Lung (tissue), 12 donors: ENCODE measurements around the gene ZNF662. TPM values are rescaled to one million over a fixed set of nuclear protein-coding genes. Genes with fewer than 3 reads are reported as not detected.

Experiments
- ATAC-seq: fragments of 200-7000 bp; cut with Tn5 transposase; one replicate; pipeline ENCODE4 v1.9.1; 2020; ENCODE audit warnings: moderate number of reproducible peaks; ENCODE audit not compliant: insufficient read depth, low FRiP score
- DNase-seq, 3 donors: peaks; one replicate each; pipeline ENCODE4 v3.0.0-alpha.2; 2013 to 2017
- H3K27ac ChIP-seq, 2 donors: one replicate each; pipeline ENCODE4 v1.5.1; 2013; ENCODE audit warnings: mild to moderate bottlenecking in 2 of 2, moderate library complexity in 2 of 2, control low read depth in 1 of 2, inconsistent platforms in 1 of 2, low read depth in 1 of 2, low read length in 1 of 2
- H3K27me3 ChIP-seq, 3 donors: one replicate each; pipeline ENCODE4 v1.5.1; 2013; ENCODE audit warnings: low read length in 2 of 3; ENCODE audit not compliant: control insufficient read depth in 3 of 3, insufficient read depth in 3 of 3
- H3K36me3 ChIP-seq, 4 donors: one replicate each; pipeline ENCODE4 v1.5.1; 2013; ENCODE audit warnings: low read length in 4 of 4, mild to moderate bottlenecking in 1 of 4, moderate library complexity in 1 of 4; ENCODE audit not compliant: control insufficient read depth in 4 of 4, insufficient read depth in 4 of 4
- H3K4me1 ChIP-seq, 5 donors: one replicate each; pipeline ENCODE4 v1.5.1; 2013; ENCODE audit warnings: low read length in 5 of 5, mild to moderate bottlenecking in 2 of 5, moderate library complexity in 1 of 5; ENCODE audit not compliant: control insufficient read depth in 5 of 5, insufficient read depth in 5 of 5
- H3K4me3 ChIP-seq: one replicate; pipeline ENCODE4 v1.5.1; 2013; ENCODE audit warnings: mild to moderate bottlenecking, control low read depth, moderate library complexity
- H3K9ac ChIP-seq, 2 donors: one replicate each; pipeline ENCODE4 v1.5.1; 2013; ENCODE audit warnings: low read length in 2 of 2, control low read depth in 1 of 2; ENCODE audit not compliant: insufficient read depth in 1 of 2
- H3K9me3 ChIP-seq, 4 donors: one replicate each; pipeline ENCODE4 v1.5.1; 2013; ENCODE audit warnings: low read length in 3 of 4, mild to moderate bottlenecking in 1 of 4, moderate library complexity in 1 of 4; ENCODE audit not compliant: control insufficient read depth in 4 of 4, insufficient read depth in 3 of 4
- WGBS, 2 donors: extraction: QIAGEN DNeasy Blood & Tissue Kit; methylation state at CpG; one replicate each; pipeline ENCODE4 v1.1.7; 2013; 5-methylcytosine and 5-hydroxymethylcytosine counted together
- polyA plus RNA-seq, 2 donors: library from polyadenylated mRNA; stranded (reverse); fragments of 200-250 nt; gene quantifications; one replicate each; pipeline ENCODE4 v1.2.1, GENCODE V29; 2013
- total RNA-seq, 2 donors: library from RNA; depleted of rRNA in 1 of 2; stranded (reverse); fragments of >200 nt in 1 of 2; gene quantifications; one replicate each; pipeline ENCODE4 v1.2.1, GENCODE V29; 2014 to 2021
- TF ChIP-seq, protein P1 (sequence below): IDR thresholded peaks from 2 replicates; pipeline ENCODE4 v1.5.1; 2012; ENCODE audit warnings: mild to moderate bottlenecking; ENCODE audit errors: control extremely low read depth, extremely low read depth
- donor health status: control.
- donor health status: control.
- donor health status: Bipolar disorder and iron deficiency.
- donor health status: healthy.
- donor health status: DM: yes; HTN: yes; CAD: no.

Gene ZNF662
- total and polyA plus RNA-seq, 4 donors: 0.85 to 22.7 (median 6.4) TPM

DNA sequence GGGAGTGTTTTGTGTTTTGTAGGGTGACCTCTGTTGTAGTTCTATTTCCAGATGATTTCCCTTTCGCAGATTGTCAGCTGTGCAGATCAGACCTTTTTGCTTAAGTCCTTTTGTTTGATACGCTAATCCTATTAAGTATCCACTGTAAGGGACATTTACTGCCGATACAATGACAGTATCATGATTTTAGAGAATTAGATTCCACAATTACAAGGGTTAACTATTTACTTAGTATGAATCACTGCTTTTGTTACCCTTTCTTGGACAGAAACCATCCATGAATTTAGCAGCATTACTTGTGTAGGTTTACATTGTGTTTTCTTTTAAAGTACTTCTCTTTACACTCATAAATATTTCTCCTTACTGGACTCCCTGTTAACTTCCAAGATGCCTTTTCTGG, 31.4 kb downstream of the ZNF662 start:
- Histone ChIP-seq H3K9ac (no peak overlapping the region), H3K4me3 (no peak overlapping the region), H3K4me1 (no peaks in the 10 kb centered on the region), H3K9me3 (peaks cover 0 to 2% (median 0%) of the 10 kb centered on the region in 4 donors), H3K27me3 (no peaks in the 10 kb centered on the region), H3K27ac (no peak overlapping the region), H3K36me3 (no peaks in the 10 kb centered on the region)
- WGBS, 2 donors: 95 to 97% methylated on average over 3 of the region's 3 CpGs
- DNase-seq (no peak), ATAC-seq (no peak)
- TF ChIP-seq, protein P1, sequence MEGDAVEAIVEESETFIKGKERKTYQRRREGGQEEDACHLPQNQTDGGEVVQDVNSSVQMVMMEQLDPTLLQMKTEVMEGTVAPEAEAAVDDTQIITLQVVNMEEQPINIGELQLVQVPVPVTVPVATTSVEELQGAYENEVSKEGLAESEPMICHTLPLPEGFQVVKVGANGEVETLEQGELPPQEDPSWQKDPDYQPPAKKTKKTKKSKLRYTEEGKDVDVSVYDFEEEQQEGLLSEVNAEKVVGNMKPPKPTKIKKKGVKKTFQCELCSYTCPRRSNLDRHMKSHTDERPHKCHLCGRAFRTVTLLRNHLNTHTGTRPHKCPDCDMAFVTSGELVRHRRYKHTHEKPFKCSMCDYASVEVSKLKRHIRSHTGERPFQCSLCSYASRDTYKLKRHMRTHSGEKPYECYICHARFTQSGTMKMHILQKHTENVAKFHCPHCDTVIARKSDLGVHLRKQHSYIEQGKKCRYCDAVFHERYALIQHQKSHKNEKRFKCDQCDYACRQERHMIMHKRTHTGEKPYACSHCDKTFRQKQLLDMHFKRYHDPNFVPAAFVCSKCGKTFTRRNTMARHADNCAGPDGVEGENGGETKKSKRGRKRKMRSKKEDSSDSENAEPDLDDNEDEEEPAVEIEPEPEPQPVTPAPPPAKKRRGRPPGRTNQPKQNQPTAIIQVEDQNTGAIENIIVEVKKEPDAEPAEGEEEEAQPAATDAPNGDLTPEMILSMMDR: no peak

DNA sequence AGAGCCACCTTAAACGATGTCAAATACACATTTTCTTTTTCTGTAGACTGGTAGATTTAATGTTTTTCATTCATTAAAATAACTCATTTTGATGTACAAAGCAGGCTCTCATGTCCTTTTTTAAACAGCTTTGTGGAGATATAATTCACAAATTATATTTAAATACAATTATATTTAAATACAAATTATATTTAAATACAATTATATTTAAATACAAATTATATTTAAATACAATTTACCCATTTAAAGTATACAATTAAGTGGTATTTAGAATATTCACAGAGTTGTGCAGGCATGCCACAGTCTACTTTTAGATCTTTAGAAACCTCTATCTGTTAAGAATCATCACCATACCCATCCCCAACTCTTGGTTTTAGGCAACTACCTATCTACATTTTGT, 36.8 kb downstream of the ZNF662 start:
- WGBS, 2 donors: 81 to 98% methylated on average over 1 of the region's 1 CpG
- H3K4me3 ChIP-seq: no peak overlapping the region
- H3K9me3 ChIP-seq: no peaks in the 10 kb centered on the region
- TF ChIP-seq, protein P1: no peak
- no peak overlapping the region for H3K9ac ChIP-seq
- H3K4me1 ChIP-seq: no peaks in the 10 kb centered on the region
- no peaks in the 10 kb centered on the region for H3K36me3 ChIP-seq
- no peak overlapping the region for H3K27ac ChIP-seq
- ATAC-seq: no peak
- no peaks in the 10 kb centered on the region for H3K27me3 ChIP-seq
- no peak for DNase-seq

- TF ChIP-seq, protein P1: no peak
- no peak overlapping the region for H3K4me3 ChIP-seq
- H3K36me3 ChIP-seq: no peaks in the 10 kb centered on the region
- DNase-seq: no peak
- WGBS, 2 donors: 83 to 86% methylated on average over 5 of the region's 5 CpGs
- H3K9ac ChIP-seq: no peak overlapping the region
- H3K9me3 ChIP-seq: no peaks in the 10 kb centered on the region
- no peaks in the 10 kb centered on the region for H3K27me3 ChIP-seq
- no peaks in the 10 kb centered on the region for H3K4me1 ChIP-seq
- H3K27ac ChIP-seq: no peak overlapping the region
- ATAC-seq: no peak
Measured at GRCh38 chr3:42946050-42946449, 40.1 kb downstream of the ZNF662 start.

GRCh38 chr3:42957573-42957972, 51.6 kb downstream of the ZNF662 start:
- no peak overlapping the region for H3K27ac ChIP-seq
- no peaks in the 10 kb centered on the region for H3K4me1 ChIP-seq
- no peaks in the 10 kb centered on the region for H3K27me3 ChIP-seq
- H3K9ac ChIP-seq: no peak overlapping the region
- TF ChIP-seq, protein P1: no peak
- no peaks in the 10 kb centered on the region for H3K36me3 ChIP-seq
- WGBS, 2 donors: 84 to 91% methylated on average over 3 of the region's 3 CpGs
- no peak for ATAC-seq
- H3K9me3 ChIP-seq: no peaks in the 10 kb centered on the region
- H3K4me3 ChIP-seq: no peak overlapping the region
- DNase-seq: no peak
